HG03558 (cell line): ENCODE measurements around the gene CD58.
"Not testable (repeated sequence)": the region's sequence is repeated elsewhere in the genome, so short reads cannot be mapped to it uniquely, and the experiment has no call there.

ENCODE experiments used
- ATAC-seq: cut with Tn5 transposase; IDR thresholded peaks from one replicate; pipeline ENCODE4 v1.9.1; 2021; ENCODE audit warnings: moderate number of reproducible peaks; ENCODE audit not compliant: unreplicated experiment; ENCODE audit errors: extremely low read depth

The CD58 gene

DNA sequence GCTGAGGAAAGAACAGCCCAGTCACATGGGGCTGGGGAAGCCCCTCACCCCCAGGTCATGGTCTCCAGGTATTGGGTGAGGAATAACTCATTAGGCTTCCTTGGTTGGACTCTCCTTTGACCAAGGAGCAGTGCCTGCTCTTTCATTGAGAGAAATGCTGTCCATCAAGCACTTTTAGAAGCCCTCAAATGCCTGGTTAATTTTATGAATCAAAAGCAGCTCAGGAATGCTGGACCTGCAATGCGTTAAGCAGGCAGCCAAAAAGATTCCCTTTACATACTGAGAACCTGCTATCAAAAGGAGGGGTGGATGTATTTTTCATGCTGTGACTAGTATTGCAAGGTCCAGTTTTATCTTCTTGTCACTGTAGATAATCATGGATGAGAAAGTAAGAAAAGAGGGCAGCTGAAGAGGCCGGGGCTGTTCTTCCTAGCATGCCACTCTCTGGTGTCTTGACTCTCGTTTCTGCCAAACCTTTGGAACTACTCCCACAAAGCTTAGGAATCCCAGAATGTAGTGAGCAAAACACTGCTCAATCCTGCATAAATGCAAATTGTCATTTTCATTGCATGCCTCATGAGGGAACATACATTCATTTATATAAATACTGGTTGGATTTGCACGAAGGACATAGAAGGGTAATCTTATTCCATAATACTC is 2.1 kb upstream of the CD58 start:
- no peak for ATAC-seq

- no peak for ATAC-seq
Measured at GRCh38 chr1:116572099-116572498, 1.3 kb upstream of the CD58 start.

DNA sequence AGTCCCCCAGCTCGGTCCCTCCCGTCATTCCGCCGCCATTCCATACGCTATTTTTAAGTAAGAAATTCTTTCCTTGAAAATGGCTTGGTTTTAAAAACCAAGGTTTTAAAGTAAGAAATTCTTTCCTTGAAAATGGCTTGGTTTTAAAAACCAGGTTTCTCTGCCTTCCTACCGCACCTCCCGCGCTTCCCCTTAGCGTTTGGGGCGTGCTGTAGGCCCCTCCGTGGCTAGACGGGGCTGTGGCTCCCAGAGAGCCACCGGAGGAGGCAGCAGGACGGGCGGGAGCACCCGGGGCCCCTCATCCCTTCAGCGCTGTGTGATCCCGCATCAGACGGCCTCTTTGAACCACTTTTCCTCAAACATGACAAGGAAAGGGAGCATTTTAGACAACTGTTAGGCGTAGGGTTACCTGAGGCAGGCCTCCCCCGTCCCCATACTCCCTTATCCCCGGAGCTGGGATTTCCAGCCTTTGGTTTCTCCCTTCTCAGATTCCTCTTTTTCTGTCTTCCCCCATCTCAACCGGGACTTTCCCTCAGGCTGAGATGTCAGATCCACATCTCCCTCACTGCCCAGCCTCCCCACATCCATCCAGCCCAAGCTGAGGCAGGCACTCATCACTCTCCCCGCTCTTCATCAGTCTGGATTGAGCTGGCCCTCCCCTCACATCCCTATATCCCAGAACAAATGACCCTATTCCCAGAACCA is 541 bp upstream of the CD58 start:
- no peak for ATAC-seq

- no peak for ATAC-seq
Measured at GRCh38 chr1:116569776-116570357, 959 bp downstream of the CD58 start.

DNA sequence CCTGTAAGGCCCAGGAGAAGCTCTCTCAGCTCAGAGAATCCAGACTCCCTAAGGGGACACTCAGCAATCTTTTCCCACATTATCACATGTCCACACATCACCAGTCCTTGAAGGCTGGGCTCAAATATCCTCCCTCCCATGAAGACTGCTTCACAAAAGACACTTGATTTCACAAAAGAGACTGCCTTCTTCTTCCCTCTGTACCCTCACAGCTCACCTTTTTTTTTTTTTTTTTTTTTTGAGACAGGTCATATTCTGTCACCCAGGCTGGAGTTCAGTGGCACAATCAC is 1.5 kb downstream of the CD58 start:
- ATAC-seq = no peak

DNA sequence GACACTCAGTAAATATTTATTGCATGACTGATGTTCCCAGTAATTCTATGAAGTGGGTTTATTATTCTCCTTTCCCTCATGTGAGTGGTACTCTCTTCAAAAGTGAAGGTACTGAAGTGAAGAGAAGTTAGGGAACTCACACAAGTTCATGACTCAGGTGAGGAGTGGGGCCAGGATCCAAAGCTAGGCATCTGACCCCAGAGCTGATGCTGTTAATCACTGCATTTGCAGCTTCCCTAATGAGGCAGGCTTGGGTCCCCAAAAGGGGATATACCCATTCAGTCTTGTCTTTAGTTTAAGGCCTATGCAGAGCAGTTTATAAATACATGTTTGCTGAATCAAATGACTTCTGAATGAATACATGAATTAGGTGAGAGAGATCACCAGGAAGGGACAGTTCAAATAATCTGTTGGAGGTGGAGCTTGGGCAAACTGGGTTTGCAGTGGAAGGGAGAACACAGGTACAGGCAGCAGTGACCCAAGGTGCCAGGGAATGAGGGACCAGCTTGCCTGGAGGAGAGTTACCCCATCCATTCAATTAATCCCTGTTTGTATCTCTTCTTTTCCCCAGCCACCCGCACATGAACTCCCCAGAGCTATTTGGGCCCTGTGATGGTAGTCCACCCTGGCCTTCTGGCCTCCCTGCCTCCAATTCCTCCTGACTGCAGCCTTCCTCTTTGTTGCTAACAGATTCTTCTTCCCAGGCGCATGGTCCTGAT is 2.0 kb downstream of the CD58 start:
- ATAC-seq = no peak

DNA sequence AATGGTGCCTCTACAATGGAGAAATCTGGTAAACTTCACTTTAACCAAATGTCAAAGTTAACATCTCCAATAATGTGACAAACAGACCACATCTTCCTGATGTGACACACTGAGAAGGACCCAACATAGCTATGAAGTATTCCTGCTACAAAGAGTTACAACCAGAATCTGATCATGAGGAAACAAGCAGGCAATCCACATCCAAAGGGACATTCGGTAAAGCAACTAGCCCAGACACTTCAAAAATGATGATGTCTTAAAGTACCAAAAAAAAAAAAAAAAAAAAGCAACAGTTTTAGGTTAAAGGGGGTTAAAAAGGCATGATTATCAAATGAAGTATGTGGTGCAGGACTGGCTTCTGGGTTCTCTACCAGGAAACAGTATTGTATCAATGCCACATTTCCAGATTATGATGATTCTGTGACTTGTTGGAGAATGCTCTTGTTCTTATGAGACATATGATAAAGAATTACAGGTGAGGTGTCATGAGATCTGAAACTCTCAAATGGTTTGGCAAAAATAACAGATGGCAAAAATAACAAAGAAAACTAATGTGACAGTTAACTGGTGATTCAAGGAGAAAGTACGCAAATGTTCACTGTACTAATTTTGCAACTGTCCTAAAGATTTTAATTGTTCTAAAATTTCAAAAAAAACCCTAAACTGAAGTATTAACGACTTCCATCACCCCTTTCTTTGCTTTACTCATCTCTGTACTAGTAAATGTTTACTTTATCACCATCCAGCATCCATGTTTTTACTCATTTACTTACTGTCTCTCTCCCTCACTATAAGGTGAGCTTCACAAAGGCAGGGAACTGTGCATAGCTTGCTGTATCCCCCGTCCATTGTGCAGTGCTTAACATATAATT is 2.8 kb downstream of the CD58 start:
- no peak for ATAC-seq

GRCh38 chr1:116565222-116565621 is 5.6 kb downstream of the CD58 start:
- ATAC-seq = no peak

GRCh38 chr1:116564426-116564825 is 6.4 kb downstream of the CD58 start:
- no peak for ATAC-seq

GRCh38 chr1:116562465-116562864 is 8.4 kb downstream of the CD58 start:
- ATAC-seq = not testable (repeated sequence)

- ATAC-seq = no peak
Measured at GRCh38 chr1:116561563-116561962, 9.3 kb downstream of the CD58 start.

DNA sequence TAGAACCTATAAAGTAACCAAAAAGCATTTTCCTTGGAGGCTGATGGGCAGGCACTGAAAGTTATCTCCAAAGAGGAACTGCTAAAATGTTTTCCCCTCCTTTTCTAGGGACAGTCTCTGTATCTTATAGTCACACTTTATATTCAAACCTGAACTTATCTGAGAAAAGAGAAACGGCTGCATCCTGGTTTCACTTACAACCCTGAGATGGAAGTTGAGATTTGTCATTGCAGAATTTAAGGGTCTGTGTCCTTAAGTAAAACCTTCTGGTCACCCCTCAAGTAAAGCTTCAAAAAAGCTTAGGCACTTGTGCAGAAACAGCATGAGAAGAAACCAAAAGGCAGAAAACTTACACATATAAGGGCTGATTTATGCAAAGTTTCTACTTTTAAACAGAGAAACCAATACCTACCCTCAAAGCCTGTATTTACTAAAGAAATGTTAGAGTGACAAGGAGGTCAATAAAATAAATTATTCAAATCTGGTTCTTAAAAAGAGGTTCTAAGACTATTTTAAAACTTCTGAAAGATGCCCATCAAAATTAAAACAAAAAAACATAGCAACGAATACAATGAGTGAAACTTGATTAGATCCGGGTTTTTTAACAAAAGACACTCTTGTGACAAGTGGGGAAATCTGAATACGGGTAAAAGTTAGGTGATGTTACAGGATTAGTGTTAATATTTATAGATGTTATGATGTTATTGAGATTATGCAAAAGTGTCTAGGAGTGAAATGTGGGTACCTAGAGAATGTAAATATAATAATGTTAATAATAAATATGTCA is 9.9 kb downstream of the CD58 start:
- ATAC-seq = no peak

GRCh38 chr1:116559304-116559761 is 11.5 kb downstream of the CD58 start:
- no peak for ATAC-seq

DNA sequence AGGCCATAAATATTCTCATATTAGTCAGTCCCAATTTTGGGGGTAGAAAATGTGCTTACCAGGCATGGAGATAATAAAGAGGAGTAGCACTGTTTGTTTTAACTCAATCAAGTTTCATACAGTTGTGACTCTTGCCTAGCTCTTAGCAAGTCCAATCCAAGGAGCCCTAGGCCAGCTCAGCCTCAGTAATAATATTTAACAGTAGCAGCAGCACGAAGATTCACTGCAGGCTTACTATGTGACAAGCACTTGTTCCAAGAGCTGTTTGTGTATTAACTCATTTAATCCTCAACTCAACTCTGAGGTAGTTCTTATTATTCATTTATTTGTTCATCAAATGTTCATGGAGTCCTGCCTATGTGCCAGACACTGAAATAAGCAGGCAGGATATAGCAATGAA is 12.3 kb downstream of the CD58 start:
- no peak for ATAC-seq

DNA sequence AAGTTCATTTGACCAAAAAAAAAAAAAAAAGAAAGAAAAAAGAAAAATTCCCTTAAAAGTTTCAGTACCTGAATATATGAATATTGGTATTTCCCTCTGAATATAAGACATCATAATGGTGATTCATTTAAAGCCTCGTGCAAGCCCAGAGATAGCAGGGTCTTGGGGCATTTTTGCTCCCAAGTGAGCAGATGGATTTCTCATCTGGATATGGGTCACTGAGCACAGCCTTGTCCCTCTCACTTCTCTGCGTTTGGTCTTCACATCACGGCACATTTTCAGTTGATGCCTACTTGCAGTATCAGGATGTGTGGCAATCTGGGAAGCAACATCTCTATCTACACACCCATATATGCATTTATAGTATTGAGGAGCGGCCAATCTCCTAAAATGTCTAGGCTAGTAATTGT is 12.7 kb downstream of the CD58 start:
- no peak for ATAC-seq

DNA sequence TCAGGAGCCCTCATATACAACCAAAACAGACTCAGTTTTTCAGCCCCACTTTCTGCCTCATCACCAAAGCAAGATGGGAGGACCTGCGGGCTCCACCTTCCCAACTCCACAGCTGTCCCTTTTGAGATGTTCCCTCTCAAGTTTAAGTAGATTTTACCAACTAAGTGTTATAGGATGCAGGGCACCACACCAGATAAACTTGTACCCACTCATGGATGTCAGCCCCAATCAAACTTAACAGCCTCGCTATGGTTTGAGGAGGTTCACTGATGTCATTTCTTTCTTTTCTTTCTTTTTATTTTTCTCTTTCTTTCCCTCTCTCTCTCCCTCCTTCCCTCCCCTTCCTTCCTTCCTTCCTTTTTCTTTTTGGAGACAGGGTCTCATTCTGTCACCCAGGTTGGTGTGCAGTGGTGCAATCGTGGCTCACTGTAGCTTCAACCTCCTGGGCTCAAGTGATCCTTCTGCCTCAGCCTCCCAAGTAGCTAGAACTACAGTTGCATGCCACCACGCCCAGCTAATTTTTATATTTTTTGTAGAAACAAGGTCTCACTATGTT is 13.4 kb downstream of the CD58 start:
- no peak for ATAC-seq

GRCh38 chr1:116556289-116557006 is 14.4 kb downstream of the CD58 start:
- peak; percentile 29 for ATAC-seq

DNA sequence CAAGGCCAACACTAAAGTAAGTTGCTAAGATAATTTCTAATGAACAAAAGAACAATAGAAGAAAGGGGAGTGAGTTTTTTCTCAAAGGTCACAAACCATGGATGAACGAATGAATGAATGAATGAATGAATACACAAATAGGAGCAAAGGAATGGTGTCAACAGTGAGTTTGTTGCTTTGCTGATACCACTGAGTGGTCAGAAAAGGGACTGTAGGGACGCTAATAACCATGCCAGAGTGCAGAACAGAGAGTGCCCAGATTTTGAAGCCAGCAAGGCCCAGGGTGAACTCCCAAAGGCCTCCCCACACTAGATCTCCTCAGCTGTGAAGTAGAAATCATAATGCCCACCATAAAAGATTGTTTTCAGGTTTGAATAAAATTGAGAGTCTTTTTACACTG is 15.9 kb downstream of the CD58 start:
- ATAC-seq = no peak
